GM10248 (cell line): ENCODE results near the gene KCTD1.

Experiments
- CTCF ChIA-PET: fragments of 300-600 bp; sonication (Branson Sonifier 250); formaldehyde crosslinking; extraction: SDS; loops from one replicate; lab custom pipeline; 2021; ENCODE audit warnings: antibody characterized with exemption; lab: Yijun Ruan, JAX
- POLR2A ChIA-PET: fragments of 350-650 bp; sonication (Branson Sonifier 250); formaldehyde crosslinking; extraction: SDS; loops from one replicate; lab custom pipeline; 2020; ENCODE audit warnings: antibody characterized with exemption; lab: Yijun Ruan, JAX
- DNase-seq: peaks from one replicate; pipeline ENCODE4 v3.0.0; 2012; ENCODE audit errors: extremely low spot score
- TF ChIP-seq, protein P1 (sequence below): IDR thresholded peaks from 2 replicates; pipeline ENCODE4 v1.5.1; 2012; ENCODE audit warnings: mild to moderate bottlenecking, low read depth; ENCODE audit errors: extremely low read depth, missing control alignments, control extremely low read depth

Gene KCTD1

DNA sequence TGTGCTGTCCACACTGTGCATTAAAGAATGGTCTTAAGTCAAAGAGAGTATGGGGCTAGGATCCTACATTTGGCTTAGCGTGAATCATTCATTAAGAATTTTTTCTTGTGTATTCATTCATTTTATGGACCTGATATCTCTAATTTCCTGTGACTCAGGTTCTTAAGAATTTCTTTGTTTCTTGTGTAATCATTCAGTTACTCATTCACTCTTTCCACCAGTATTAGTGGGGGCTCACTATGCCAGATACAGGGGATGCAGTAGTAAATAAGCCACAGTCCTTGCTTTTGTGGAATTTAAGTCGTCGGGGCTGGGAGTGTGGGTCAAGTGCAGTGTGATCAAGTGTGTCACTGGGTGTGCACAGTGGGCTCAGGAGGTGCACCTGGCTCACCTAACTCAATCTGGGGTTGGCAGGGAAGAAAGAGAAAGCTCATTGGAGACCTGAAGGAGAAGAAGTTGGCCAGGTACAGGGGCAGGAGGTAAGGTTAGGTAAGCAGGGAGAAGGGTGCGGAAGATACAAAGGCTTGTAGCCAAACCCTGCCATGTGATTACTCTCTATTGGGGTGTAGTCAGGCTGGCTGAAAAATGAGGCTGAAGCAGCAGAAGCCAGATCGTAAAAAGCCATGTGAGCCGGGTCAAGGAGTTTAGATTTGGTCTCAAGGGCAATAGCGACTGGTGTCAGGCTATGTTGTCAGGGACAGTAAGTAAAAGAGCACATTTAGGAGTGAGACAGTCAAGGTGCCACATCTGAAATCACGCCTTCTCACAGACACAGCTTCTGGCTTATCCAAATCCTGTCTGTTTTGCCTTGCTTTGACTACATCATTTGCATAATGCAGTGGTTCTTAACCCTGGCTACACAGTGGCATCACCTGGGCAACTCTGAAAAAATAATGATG is 67.2 kb downstream of the KCTD1 start:
- no peak for DNase-seq
- POLR2A ChIA-PET = no interaction called here
- TF ChIP-seq, protein P1, sequence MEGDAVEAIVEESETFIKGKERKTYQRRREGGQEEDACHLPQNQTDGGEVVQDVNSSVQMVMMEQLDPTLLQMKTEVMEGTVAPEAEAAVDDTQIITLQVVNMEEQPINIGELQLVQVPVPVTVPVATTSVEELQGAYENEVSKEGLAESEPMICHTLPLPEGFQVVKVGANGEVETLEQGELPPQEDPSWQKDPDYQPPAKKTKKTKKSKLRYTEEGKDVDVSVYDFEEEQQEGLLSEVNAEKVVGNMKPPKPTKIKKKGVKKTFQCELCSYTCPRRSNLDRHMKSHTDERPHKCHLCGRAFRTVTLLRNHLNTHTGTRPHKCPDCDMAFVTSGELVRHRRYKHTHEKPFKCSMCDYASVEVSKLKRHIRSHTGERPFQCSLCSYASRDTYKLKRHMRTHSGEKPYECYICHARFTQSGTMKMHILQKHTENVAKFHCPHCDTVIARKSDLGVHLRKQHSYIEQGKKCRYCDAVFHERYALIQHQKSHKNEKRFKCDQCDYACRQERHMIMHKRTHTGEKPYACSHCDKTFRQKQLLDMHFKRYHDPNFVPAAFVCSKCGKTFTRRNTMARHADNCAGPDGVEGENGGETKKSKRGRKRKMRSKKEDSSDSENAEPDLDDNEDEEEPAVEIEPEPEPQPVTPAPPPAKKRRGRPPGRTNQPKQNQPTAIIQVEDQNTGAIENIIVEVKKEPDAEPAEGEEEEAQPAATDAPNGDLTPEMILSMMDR = no peak
- CTCF ChIA-PET = interaction anchor here (1.0 to 1.7 kb wide), 4 partner anchors 11 to 98 kb away, joined by 3 to 4 read pairs (median 4); no protein-coding TSS in a partner anchor

DNA sequence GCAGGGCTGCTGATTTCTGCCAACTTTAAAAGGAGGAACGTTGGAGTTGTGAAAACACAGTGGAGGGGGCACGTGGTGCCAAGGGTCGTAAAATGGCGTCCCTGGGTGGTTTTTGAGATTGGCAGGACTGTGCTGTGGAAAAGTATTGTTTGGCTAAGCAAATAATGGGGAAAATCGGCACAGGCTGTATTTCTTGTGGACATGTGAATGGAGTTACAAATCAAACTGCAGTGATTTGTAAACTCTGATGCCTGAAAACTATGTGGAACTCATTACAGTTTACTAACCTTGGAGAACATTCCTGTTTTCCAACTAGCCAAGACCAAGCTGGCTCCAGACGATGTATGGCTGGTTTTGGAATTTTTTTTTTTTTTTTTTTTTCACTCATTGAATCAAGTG is 68.7 kb downstream of the KCTD1 start:
- TF ChIP-seq, protein P1 = no peak
- CTCF ChIA-PET = interaction anchor here (1.0 to 2.5 kb wide), 4 partner anchors 9 to 75 kb away, joined by 3 to 13 read pairs (median 4); no protein-coding TSS in a partner anchor
- DNase-seq = no peak
- POLR2A ChIA-PET = no interaction called here

DNA sequence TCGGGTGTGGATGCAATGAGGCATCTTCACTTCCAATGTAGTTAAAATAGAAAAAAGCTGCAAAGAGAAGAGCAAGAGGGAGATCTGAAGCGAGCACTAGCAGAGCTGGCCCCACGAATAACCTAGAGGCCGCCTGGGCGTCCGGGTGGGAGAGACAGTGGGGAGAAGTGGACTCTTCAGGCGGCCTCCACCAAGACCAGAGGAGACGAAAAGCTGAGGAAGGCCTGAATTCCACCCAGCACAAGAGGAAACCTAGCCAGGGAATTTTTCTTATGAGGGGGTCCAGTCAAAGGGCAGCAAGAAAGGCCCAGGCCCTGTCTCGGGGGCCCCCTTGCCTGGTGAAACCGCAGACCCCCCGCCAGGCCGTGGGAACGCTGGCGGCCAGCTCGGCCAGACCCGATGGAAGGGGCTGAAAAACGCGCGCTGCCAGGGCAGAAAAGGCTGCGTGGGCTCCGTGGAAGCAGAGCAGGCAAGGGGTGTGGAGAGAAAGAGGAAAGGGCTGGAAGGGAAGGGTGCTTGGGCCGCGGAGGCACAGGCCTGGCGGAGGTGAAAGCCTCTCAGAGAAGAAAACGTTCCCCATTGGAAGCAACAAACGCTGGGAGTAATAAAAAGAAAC is 69.2 kb downstream of the KCTD1 start:
- TF ChIP-seq, protein P1 = no peak
- no peak for DNase-seq
- ChIA-PET POLR2A (no interaction called here), CTCF (interaction anchor here (1.0 to 2.5 kb wide), 5 partner anchors 9 to 95 kb away, joined by 3 to 13 read pairs (median 4); no protein-coding TSS in a partner anchor)

DNA sequence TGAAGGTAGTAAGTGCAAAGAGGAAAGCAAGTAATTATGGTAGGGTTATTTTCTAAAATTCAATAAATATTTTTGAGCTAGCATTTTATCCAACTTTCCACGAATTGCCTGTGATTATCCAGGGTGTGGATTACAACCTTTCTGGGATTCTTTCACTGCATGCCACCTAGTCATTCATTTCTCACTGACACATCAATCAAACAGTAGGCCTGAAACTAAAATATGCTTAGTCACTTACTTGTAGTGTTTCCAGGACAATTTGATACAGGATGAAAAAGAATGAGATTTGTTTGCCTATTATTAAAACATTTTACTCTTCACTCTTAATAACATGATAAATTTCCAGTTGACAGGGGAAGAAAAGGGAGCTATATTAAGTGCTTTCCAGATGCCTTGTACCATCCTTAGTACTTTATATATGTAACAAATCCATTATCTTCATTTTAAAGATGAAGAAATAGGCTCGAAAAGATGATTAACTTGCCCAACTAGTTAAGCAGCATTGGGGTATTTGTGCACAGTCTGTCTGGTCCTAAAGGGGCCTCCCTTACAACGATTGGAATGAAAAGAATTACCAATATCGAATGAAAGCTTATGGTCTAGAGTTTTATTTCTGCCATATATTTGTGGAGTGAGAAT is 70.4 kb downstream of the KCTD1 start:
- ChIA-PET POLR2A (no interaction called here), CTCF (interaction anchor here (1.1 to 2.5 kb wide), 5 partner anchors 11 to 94 kb away, joined by 3 to 13 read pairs (median 6); no protein-coding TSS in a partner anchor)
- no peak for DNase-seq

DNA sequence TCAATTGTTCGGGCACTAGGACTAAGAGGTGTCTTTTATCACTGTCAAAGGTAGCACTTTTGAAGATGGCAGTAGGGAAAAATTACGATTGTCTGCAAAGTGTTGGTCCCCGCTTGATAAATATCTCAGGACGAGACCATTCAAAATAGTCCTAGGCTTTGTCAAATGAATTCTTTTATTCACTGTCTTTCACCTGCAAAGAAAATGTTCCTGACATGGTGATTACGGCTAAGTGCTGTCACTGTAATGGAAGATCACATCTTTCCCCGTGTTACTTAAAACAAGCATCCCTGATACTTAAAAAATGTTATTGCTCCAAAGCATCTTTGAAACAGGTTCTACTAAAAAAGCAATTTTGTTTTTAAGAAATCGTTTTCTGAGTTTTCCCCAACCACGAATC is 71.7 kb downstream of the KCTD1 start:
- TF ChIP-seq, protein P1 = no peak
- DNase-seq = no peak
- POLR2A ChIA-PET = no interaction called here
- CTCF ChIA-PET = interaction anchor here (0.9 to 2.3 kb wide), 4 partner anchors 12 to 37 kb away, joined by 3 to 9 read pairs (median 4); no protein-coding TSS in a partner anchor

More for the DNA sequence above, 70.4 kb downstream of the KCTD1 start:
- TF ChIP-seq, protein P1 = no peak

DNA sequence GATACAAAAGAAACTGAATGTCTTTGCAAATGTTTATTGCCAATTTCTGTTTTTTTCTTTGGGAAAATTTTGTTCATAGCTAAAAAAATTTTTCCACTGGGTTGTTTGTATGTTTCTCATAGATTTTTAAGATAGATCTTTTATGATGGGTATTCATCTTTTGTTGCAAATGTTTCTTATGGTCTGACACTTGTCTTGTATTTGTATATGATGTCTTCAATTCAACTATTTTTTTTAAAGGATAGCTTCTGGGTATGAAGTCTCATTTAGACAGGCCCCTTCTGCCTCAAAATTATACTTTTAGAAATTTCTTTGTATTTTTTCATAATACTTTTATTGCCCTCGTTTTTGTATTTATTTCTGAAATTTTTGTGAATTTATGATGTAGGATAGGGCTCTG is 73.8 kb downstream of the KCTD1 start:
- ChIA-PET POLR2A (no interaction called here), CTCF (interaction anchor here (1.0 to 1.3 kb wide), 3 partner anchors 14 to 91 kb away, joined by 3 to 4 read pairs (median 4); no protein-coding TSS in a partner anchor)
- DNase-seq = no peak
- TF ChIP-seq, protein P1 = no peak
